ENCODE data around the gene CIZ1.
A peak's percentile ranks its signal among the peaks of the same experiment; 100 is the strongest.
"Not testable (repeated sequence)": the region's sequence is repeated elsewhere in the genome, so short reads cannot be mapped to it uniquely, and the experiment has no call there.

The CIZ1 gene

GRCh38 chr9:128142596-128142995 lies 48.8 kb downstream of the CIZ1 start:
- in situ Hi-C loops (cut with HindIII; ENCODE audit: low sequenced_read_pairs): no loop called here
- TF ChIP-seq, protein P1, sequence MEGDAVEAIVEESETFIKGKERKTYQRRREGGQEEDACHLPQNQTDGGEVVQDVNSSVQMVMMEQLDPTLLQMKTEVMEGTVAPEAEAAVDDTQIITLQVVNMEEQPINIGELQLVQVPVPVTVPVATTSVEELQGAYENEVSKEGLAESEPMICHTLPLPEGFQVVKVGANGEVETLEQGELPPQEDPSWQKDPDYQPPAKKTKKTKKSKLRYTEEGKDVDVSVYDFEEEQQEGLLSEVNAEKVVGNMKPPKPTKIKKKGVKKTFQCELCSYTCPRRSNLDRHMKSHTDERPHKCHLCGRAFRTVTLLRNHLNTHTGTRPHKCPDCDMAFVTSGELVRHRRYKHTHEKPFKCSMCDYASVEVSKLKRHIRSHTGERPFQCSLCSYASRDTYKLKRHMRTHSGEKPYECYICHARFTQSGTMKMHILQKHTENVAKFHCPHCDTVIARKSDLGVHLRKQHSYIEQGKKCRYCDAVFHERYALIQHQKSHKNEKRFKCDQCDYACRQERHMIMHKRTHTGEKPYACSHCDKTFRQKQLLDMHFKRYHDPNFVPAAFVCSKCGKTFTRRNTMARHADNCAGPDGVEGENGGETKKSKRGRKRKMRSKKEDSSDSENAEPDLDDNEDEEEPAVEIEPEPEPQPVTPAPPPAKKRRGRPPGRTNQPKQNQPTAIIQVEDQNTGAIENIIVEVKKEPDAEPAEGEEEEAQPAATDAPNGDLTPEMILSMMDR (IDR thresholded peaks at IDR 0.05; ENCODE audit: low read depth, low read length, missing control alignments): no peak
- no peak overlapping the region for H3K4me3 ChIP-seq (ENCODE audit: low read depth, low read length)
- DNase-seq (ENCODE audit: low read depth): no peak

GRCh38 chr9:128142061-128142460 lies 49.3 kb downstream of the CIZ1 start:
- no peak for DNase-seq (ENCODE audit: low read depth)
- in situ Hi-C loops (cut with HindIII; ENCODE audit: low sequenced_read_pairs): no loop called here
- no peak overlapping the region for H3K4me3 ChIP-seq (ENCODE audit: low read depth, low read length)
- TF ChIP-seq, protein P1 (IDR thresholded peaks at IDR 0.05; ENCODE audit: low read depth, low read length, missing control alignments): no peak

GRCh38 chr9:128141604-128142003 lies 49.8 kb downstream of the CIZ1 start:
- in situ Hi-C loops (cut with HindIII; ENCODE audit: low sequenced_read_pairs): no loop called here
- TF ChIP-seq, protein P1 (IDR thresholded peaks at IDR 0.05; ENCODE audit: low read depth, low read length, missing control alignments): no peak
- no peak for DNase-seq (ENCODE audit: low read depth)
- no peak overlapping the region for H3K4me3 ChIP-seq (ENCODE audit: low read depth, low read length)

- TF ChIP-seq, protein P1 (IDR thresholded peaks at IDR 0.05; ENCODE audit: low read depth, low read length, missing control alignments): no peak
- in situ Hi-C loops (cut with HindIII; ENCODE audit: low sequenced_read_pairs): no loop called here
- no peak for DNase-seq (ENCODE audit: low read depth)
- H3K4me3 ChIP-seq (ENCODE audit: low read depth, low read length): no peak overlapping the region
Observed at GRCh38 chr9:128139621-128140020, 51.8 kb downstream of the CIZ1 start.

GRCh38 chr9:128138001-128138400 lies 53.4 kb downstream of the CIZ1 start:
- no peak overlapping the region for H3K4me3 ChIP-seq (ENCODE audit: low read depth, low read length)
- in situ Hi-C loops (cut with HindIII; ENCODE audit: low sequenced_read_pairs): no loop called here
- DNase-seq (ENCODE audit: low read depth): no peak
- TF ChIP-seq, protein P1 (IDR thresholded peaks at IDR 0.05; ENCODE audit: low read depth, low read length, missing control alignments): no peak

- TF ChIP-seq, protein P1 (IDR thresholded peaks at IDR 0.05; ENCODE audit: low read depth, low read length, missing control alignments): no peak
- peak; percentile 70 for DNase-seq (ENCODE audit: low read depth)
- in situ Hi-C loops (cut with HindIII; ENCODE audit: low sequenced_read_pairs): no loop called here
- no peak overlapping the region for H3K4me3 ChIP-seq (ENCODE audit: low read depth, low read length)
Observed at GRCh38 chr9:128136816-128137793, 54.3 kb downstream of the CIZ1 start.

DNA sequence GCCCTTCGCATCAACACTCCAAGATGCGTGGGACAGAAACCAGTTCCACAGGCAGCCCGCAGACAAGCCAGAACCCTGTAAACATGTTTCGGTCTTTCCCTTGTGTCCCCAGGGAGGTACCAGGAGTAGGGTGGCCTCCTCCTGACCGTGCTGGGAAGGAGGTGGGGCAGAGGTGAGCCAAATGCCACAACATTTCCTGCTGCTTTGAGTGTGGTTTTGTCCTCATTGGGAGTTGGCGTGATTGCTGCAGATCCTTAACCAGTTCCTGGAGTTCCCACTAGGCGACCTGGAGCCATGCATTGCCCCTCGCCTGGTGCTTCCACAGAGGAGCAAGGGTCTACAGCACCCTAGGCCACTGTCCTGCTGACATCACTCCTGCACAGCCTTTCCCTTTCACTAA lies 55.8 kb downstream of the CIZ1 start:
- H3K4me3 ChIP-seq (ENCODE audit: low read depth, low read length); in situ Hi-C loops (cut with HindIII; ENCODE audit: low sequenced_read_pairs); DNase-seq (ENCODE audit: low read depth): not testable (repeated sequence)

GRCh38 chr9:128132139-128132538 lies 59.2 kb downstream of the CIZ1 start:
- in situ Hi-C loops (cut with HindIII; ENCODE audit: low sequenced_read_pairs); H3K4me3 ChIP-seq (ENCODE audit: low read depth, low read length); DNase-seq (ENCODE audit: low read depth): not testable (repeated sequence)

GRCh38 chr9:128131346-128131745 lies 60.0 kb downstream of the CIZ1 start:
- DNase-seq (ENCODE audit: low read depth); in situ Hi-C loops (cut with HindIII; ENCODE audit: low sequenced_read_pairs); H3K4me3 ChIP-seq (ENCODE audit: low read depth, low read length): not testable (repeated sequence)

DNA sequence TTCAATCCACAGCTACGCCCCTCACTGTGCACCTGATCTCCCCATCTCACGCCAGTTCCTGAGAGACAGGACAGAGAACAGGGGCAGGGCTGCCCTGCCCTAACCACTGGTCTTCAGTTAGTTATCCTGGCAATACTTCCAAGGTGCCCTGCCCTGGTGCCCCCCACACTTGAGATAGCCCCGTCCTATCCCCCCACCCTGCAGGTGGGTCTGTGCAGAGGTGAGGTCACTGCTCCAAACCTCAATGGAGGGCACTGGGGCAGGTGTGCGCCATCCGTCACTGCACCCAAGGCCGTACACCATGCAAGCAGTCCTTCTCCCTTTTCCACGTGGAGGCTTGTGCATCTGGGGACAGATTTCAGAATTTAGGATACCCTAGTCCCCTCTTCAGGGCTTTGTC lies 60.7 kb downstream of the CIZ1 start:
- in situ Hi-C loops (cut with HindIII; ENCODE audit: low sequenced_read_pairs); DNase-seq (ENCODE audit: low read depth); H3K4me3 ChIP-seq (ENCODE audit: low read depth, low read length): not testable (repeated sequence)
